PC-3 (cell line): ENCODE results near the gene RALGPS1. TPM values are rescaled to one million over a fixed set of nuclear protein-coding genes. Genes with fewer than 3 reads are reported as not detected.

Source experiments
- ATAC-seq: fragments of 200-7000 bp; cut with Tn5 transposase; 2 replicates; pipeline ENCODE4 v1.9.1; 2020; ENCODE audit warnings: mild to moderate bottlenecking, moderate library complexity
- BruUV-seq: library from RNA; stranded (reverse); fragments of 400-500 nt; replicated peaks from 2 replicates; lab custom pipeline; 2021; lab: Mats Ljungman, UMichigan
- CTCF ChIA-PET: fragments of 300-600 bp; sonication (Branson Sonifier 250); formaldehyde crosslinking; loops from one replicate; lab custom pipeline; 2022; ENCODE audit warnings: antibody characterized with exemption; lab: Charles Lee
- POLR2A ChIA-PET: fragments of 300-600 bp; sonication (Branson Sonifier 250); formaldehyde crosslinking; loops from one replicate; lab custom pipeline; 2022; ENCODE audit warnings: antibody characterized with exemption; ENCODE audit not compliant: unreplicated experiment; lab: Charles Lee
- DNase-seq: peaks from one replicate; pipeline ENCODE4 v3.0.0-alpha.2; 2015
- H2AFZ ChIP-seq: fragments of 300-600 bp; sonication (generic); 2 replicates; pipeline ENCODE4 v1.6.0; 2016; ENCODE audit warnings: antibody characterized with exemption, low read length
- H3F3A ChIP-seq: fragments of 300-600 bp; sonication (generic); one replicate; pipeline ENCODE4 v1.6.0; 2017; ENCODE audit warnings: antibody characterized with exemption, low read length, control low read depth, mild to moderate bottlenecking; ENCODE audit not compliant: unreplicated experiment
- H3K27ac ChIP-seq: fragments of 300-600 bp; sonication (generic); 2 replicates; pipeline ENCODE4 v1.5.1; 2016; ENCODE audit warnings: mild to moderate bottlenecking, low read length
- H3K27me3 ChIP-seq: fragments of 300-600 bp; sonication (generic); 2 replicates; pipeline ENCODE4 v1.6.1; 2016; ENCODE audit warnings: low read length, mixed read lengths
- H3K36me3 ChIP-seq: fragments of 300-600 bp; sonication (generic); 2 replicates; pipeline ENCODE4 v1.6.1; 2016; ENCODE audit warnings: low read depth, mixed run types, low read length, mixed read lengths
- H3K4me1 ChIP-seq: fragments of 300-600 bp; sonication (generic); 2 replicates; pipeline ENCODE4 v1.5.1; 2016; ENCODE audit warnings: low read length; ENCODE audit not compliant: insufficient read depth
- H3K4me2 ChIP-seq: fragments of 300-600 bp; sonication (generic); 2 replicates; pipeline ENCODE4 v1.6.0; 2016; ENCODE audit warnings: low read length
- H3K4me3 ChIP-seq: fragments of 300-600 bp; sonication (generic); 2 replicates; pipeline ENCODE4 v1.5.1; 2016; ENCODE audit warnings: mild to moderate bottlenecking, low read length, mixed read lengths
- H3K79me2 ChIP-seq: fragments of 300-600 bp; sonication (generic); 2 replicates; pipeline ENCODE4 v1.6.1; 2017; ENCODE audit warnings: low read length, mixed read lengths
- H3K9ac ChIP-seq: fragments of 300-600 bp; sonication (generic); 2 replicates; pipeline ENCODE4 v1.6.0; 2016; ENCODE audit warnings: mild to moderate bottlenecking, low read length
- H3K9me2 ChIP-seq: fragments of 300-600 bp; sonication (generic); replicated peaks from 2 replicates; pipeline ENCODE4 v1.6.1; 2016; ENCODE audit warnings: mixed run types, low read length, mixed read lengths
- H3K9me3 ChIP-seq: fragments of 300-600 bp; sonication (generic); 2 replicates; pipeline ENCODE4 v1.6.1; 2016; ENCODE audit warnings: low read length, mixed read lengths
- H4K20me1 ChIP-seq: fragments of 300-600 bp; sonication (generic); 2 replicates; pipeline ENCODE4 v1.6.1; 2016; ENCODE audit warnings: low read length, mixed read lengths
- CTCF ChIP-seq: fragments of 300-600 bp; sonication (generic); conservative IDR thresholded peaks from 2 replicates; pipeline ENCODE4 v1.5.1; 2017; ENCODE audit warnings: antibody characterized with exemption, low read depth, mild to moderate bottlenecking, low read length
- EZH2 ChIP-seq: fragments of 300-600 bp; sonication (generic); IDR thresholded peaks from one replicate; pipeline ENCODE4 v1.6.1; 2017; ENCODE audit warnings: antibody characterized with exemption, mild to moderate bottlenecking, low read length; ENCODE audit not compliant: unreplicated experiment
- EZH2phosphoT487 ChIP-seq: fragments of 300-600 bp; sonication (generic); IDR thresholded peaks from 2 replicates; pipeline ENCODE4 v1.6.1; 2018; ENCODE audit warnings: mild to moderate bottlenecking, antibody characterized with exemption, low read length, borderline replicate concordance
- intact Hi-C: fragments of 100-400 bp; cut with micrococcal nuclease; formaldehyde crosslinking; loops from 2 replicates; pipeline ENCODE4 v1.9.0; 2023
- total RNA-seq: library from RNA; depleted of rRNA; stranded (reverse); fragments of >200 nt; gene quantifications from 2 replicates; pipeline ENCODE4 v1.2.3, GENCODE V29; 2014

Gene RALGPS1
- total RNA-seq, 1 experiment from 2014 or later = 10.2 TPM

- CTCF ChIA-PET = no interaction called here
Observed at GRCh38 chr9:127066060-127066850, 151.7 kb downstream of the RALGPS1 start.

GRCh38 chr9:127066851-127067136, 152.2 kb downstream of the RALGPS1 start:
- H3K27ac ChIP-seq = peak overlapping the region; percentile 89
- H3K9ac ChIP-seq = no peak overlapping the region
- H3K4me2 ChIP-seq = peak overlapping the region; percentile 21; the same call in 1 of the 2 replicates
- no peaks in the 10 kb centered on the region for H3K27me3 ChIP-seq
- no TSS peak for BruUV-seq
- H3K79me2 ChIP-seq = no peaks in the 10 kb centered on the region
- no peak overlapping the region for H3K4me3 ChIP-seq
- POLR2A ChIA-PET = no interaction called here
- H3K9me3 ChIP-seq = no peaks in the 10 kb centered on the region
- no peaks in the 10 kb centered on the region for H3K9me2 ChIP-seq
- intact Hi-C loops = no loop called here
- H3K4me1 ChIP-seq = peaks cover 30% of the 10 kb centered on the region
- H2AFZ ChIP-seq = no peak overlapping the region
- CTCF ChIA-PET = no interaction called here
- TF ChIP-seq CTCF = no peak
- no peak for TF ChIP-seq EZH2phosphoT487
- no peak for TF ChIP-seq EZH2
- no peak for ATAC-seq
- H3K36me3 ChIP-seq = no peaks in the 10 kb centered on the region
- DNase-seq = peak; percentile 23
- no peaks in the 10 kb centered on the region for H3F3A ChIP-seq
- no peaks in the 10 kb centered on the region for H4K20me1 ChIP-seq

More at GRCh38 chr9:127066060-127066850, 151.7 kb downstream of the RALGPS1 start:
- H3K27ac ChIP-seq = peak overlapping the region; percentile 55
- no peak overlapping the region for H3K4me3 ChIP-seq
- H3K36me3 ChIP-seq = no peaks in the 10 kb centered on the region
- no peaks in the 10 kb centered on the region for H4K20me1 ChIP-seq
- intact Hi-C loops = no loop called here
- H2AFZ ChIP-seq = no peak overlapping the region
- H3K9me3 ChIP-seq = no peaks in the 10 kb centered on the region
- H3K27me3 ChIP-seq = no peaks in the 10 kb centered on the region
- H3K79me2 ChIP-seq = no peaks in the 10 kb centered on the region
- ATAC-seq = no peak
- no peak for DNase-seq
- TF ChIP-seq CTCF (no peak), EZH2phosphoT487 (no peak), EZH2 (no peak)
- peaks cover 30% of the 10 kb centered on the region for H3K4me1 ChIP-seq
- POLR2A ChIA-PET = no interaction called here
- H3K9me2 ChIP-seq = no peaks in the 10 kb centered on the region
- H3K4me2 ChIP-seq = no peak overlapping the region
- H3K9ac ChIP-seq = no peak overlapping the region
- BruUV-seq = no TSS peak
- no peaks in the 10 kb centered on the region for H3F3A ChIP-seq

- H3K4me1 ChIP-seq = peaks cover 30% of the 10 kb centered on the region
- CTCF ChIA-PET = no interaction called here
- no peaks in the 10 kb centered on the region for H3K36me3 ChIP-seq
- no peaks in the 10 kb centered on the region for H3K9me3 ChIP-seq
- H3K4me2 ChIP-seq = peak overlapping the region; percentile 21; the same call in 1 of the 2 replicates
- H2AFZ ChIP-seq = peak overlapping the region; percentile 10; the same call in 1 of the 2 replicates
- intact Hi-C loops = no loop called here
- TF ChIP-seq EZH2 (no peak), CTCF (no peak), EZH2phosphoT487 (no peak)
- no peaks in the 10 kb centered on the region for H4K20me1 ChIP-seq
- H3K9me2 ChIP-seq = no peaks in the 10 kb centered on the region
- peak overlapping the region; percentile 89 for H3K27ac ChIP-seq
- H3K4me3 ChIP-seq = no peak overlapping the region
- peak overlapping the region; percentile 28; the same call in 1 of the 2 replicates for H3K9ac ChIP-seq
- no peaks in the 10 kb centered on the region for H3F3A ChIP-seq
- H3K27me3 ChIP-seq = no peaks in the 10 kb centered on the region
- POLR2A ChIA-PET = no interaction called here
- ATAC-seq = peak; percentile 35
- BruUV-seq = no TSS peak
- H3K79me2 ChIP-seq = no peaks in the 10 kb centered on the region
- peak; percentile 87 for DNase-seq
Observed at GRCh38 chr9:127067603-127068220, 153.1 kb downstream of the RALGPS1 start.
